ENCODE results near the gene PRTFDC1. TPM values are rescaled to one million over a fixed set of nuclear protein-coding genes. Genes with fewer than 3 reads are reported as not detected.

The PRTFDC1 gene
- total RNA-seq, 1 experiment from 2014 or later, result 15.8 TPM

DNA sequence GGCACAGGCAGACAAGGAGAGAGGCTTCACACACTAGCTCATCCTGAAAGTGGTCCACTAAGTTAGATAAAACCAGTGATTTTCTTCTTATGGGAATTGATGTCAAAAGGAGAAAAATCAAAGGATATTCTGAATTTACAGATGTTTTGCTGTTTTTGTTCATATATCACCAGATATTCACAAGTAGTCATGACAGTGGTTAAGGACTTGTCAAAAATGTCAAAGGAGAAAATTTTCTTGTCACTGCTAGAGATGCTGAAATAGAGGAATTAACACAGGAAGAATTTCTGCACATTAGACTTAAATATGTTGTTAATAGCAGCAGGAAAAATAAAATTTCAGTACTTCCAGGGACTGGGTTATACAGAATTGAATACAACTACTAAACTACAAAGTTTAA lies 78.3 kb downstream of the PRTFDC1 start:
- Histone ChIP-seq H3K4me3 (no peak overlapping the region), H3K4me2 (no peak overlapping the region), H2AFZ (no peak overlapping the region), H4K20me1 (ENCODE audit: insufficient read depth) (no peaks in the 10 kb centered on the region), H3K79me2 (ENCODE audit: low read depth) (no peaks in the 10 kb centered on the region), H3K27ac (no peak overlapping the region), H3F3A (ENCODE audit: insufficient read depth, low read depth) (peaks cover 11% of the 10 kb centered on the region), H3K9me3 (ENCODE audit: insufficient read depth, low read depth) (peaks cover 4% of the 10 kb centered on the region; the same call in 1 of the 2 replicates), H3K9me2 (ENCODE audit: insufficient read depth) (no peaks in the 10 kb centered on the region), H3K27me3 (ENCODE audit: insufficient read depth, low read depth) (no peaks in the 10 kb centered on the region), H3K36me3 (ENCODE audit: low read depth) (no peaks in the 10 kb centered on the region), H3K4me1 (replicated peaks; ENCODE audit: insufficient read depth) (peaks cover 17% of the 10 kb centered on the region)
- intact Hi-C loops (cut with micrococcal nuclease; ENCODE audit: unreplicated experiment), result no loop called here
- CTCF ChIA-PET, result no interaction called here
- DNase-seq, result no peak
- POLR2A ChIA-PET (ENCODE audit: unreplicated experiment), result interaction anchor here (0.6 kb wide), 1 partner anchor 24 kb away, joined by 4 read pairs; no protein-coding TSS in a partner anchor
- BruUV-seq (replicated peaks), result no TSS peak
- TF ChIP-seq, protein P1, sequence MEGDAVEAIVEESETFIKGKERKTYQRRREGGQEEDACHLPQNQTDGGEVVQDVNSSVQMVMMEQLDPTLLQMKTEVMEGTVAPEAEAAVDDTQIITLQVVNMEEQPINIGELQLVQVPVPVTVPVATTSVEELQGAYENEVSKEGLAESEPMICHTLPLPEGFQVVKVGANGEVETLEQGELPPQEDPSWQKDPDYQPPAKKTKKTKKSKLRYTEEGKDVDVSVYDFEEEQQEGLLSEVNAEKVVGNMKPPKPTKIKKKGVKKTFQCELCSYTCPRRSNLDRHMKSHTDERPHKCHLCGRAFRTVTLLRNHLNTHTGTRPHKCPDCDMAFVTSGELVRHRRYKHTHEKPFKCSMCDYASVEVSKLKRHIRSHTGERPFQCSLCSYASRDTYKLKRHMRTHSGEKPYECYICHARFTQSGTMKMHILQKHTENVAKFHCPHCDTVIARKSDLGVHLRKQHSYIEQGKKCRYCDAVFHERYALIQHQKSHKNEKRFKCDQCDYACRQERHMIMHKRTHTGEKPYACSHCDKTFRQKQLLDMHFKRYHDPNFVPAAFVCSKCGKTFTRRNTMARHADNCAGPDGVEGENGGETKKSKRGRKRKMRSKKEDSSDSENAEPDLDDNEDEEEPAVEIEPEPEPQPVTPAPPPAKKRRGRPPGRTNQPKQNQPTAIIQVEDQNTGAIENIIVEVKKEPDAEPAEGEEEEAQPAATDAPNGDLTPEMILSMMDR (conservative IDR thresholded peaks at IDR 0.05), result no peak
- no peak for TF ChIP-seq EZH2 (IDR thresholded peaks at IDR 0.05; ENCODE audit: low read depth)

DNA sequence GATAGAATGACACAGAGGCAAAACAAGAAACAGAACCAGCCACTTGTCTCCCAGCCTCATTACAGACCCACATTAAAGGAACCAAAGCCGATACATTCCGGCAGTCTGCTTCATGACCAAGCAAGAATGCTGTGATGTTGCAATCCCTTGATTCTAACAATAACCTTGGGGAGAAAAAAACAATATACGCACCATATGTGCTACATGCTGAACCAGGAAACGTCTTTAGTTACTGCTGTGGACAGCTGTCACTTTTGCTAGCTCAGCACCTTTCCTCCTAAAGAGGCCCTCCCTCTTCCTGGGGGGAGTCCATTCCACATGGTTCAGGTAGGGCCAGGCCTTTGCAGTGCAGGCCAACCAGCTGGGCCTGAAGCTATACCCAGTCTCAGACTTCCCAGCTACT lies 79.1 kb downstream of the PRTFDC1 start:
- peaks cover 18% of the 10 kb centered on the region for H3K4me1 ChIP-seq (replicated peaks; ENCODE audit: insufficient read depth)
- no TSS peak for BruUV-seq (replicated peaks)
- no peaks in the 10 kb centered on the region for H3K79me2 ChIP-seq (ENCODE audit: low read depth)
- H4K20me1 ChIP-seq (ENCODE audit: insufficient read depth), result no peaks in the 10 kb centered on the region
- intact Hi-C loops (cut with micrococcal nuclease; ENCODE audit: unreplicated experiment), result loop anchor here (2.0 kb wide), 1 partner anchor 16 kb away; no protein-coding TSS in a partner anchor
- no peaks in the 10 kb centered on the region for H3K9me2 ChIP-seq (ENCODE audit: insufficient read depth)
- ChIA-PET POLR2A (ENCODE audit: unreplicated experiment) (interaction anchor here (0.6 kb wide), 1 partner anchor 24 kb away, joined by 4 read pairs; no protein-coding TSS in a partner anchor), CTCF (no interaction called here)
- TF ChIP-seq, protein P1 (conservative IDR thresholded peaks at IDR 0.05), result no peak
- TF ChIP-seq EZH2 (IDR thresholded peaks at IDR 0.05; ENCODE audit: low read depth), result no peak
- no peak overlapping the region for H3K4me3 ChIP-seq
- peaks cover 4% of the 10 kb centered on the region; the same call in 1 of the 2 replicates for H3K9me3 ChIP-seq (ENCODE audit: insufficient read depth, low read depth)
- H3K4me2 ChIP-seq, result peak overlapping the region; percentile 43
- H3F3A ChIP-seq (ENCODE audit: insufficient read depth, low read depth), result peaks cover 11% of the 10 kb centered on the region
- H2AFZ ChIP-seq, result no peak overlapping the region
- peak; percentile 47 to 87 for DNase-seq
- peak overlapping the region; percentile 64 for H3K27ac ChIP-seq
- no peaks in the 10 kb centered on the region for H3K27me3 ChIP-seq (ENCODE audit: insufficient read depth, low read depth)
- no peaks in the 10 kb centered on the region for H3K36me3 ChIP-seq (ENCODE audit: low read depth)

DNA sequence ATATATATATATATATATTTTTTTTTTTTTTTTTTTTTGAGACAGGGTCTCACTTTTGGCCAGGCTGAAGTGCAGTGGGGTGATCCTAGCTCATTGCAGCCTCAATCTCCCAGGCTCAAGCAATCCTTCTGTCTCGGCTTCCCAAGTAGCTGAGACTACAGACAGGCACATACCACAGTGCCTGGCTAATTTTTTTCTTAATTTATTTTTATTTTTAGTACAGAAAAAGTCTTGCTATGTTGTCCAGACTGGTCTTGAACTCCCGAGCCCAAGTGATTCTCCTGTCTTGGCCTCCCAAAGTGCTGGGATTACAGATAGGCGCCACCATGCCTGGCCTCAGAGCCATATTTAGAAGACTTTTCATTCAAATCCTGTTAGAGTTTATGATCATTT lies 79.6 kb downstream of the PRTFDC1 start:
- Histone ChIP-seq H3K9me3 (ENCODE audit: insufficient read depth, low read depth) (peaks cover 4% of the 10 kb centered on the region; the same call in 1 of the 2 replicates), H3K27ac (peak overlapping the region; percentile 64), H3K9me2 (ENCODE audit: insufficient read depth) (no peaks in the 10 kb centered on the region), H3K27me3 (ENCODE audit: insufficient read depth, low read depth) (no peaks in the 10 kb centered on the region), H3K4me1 (replicated peaks; ENCODE audit: insufficient read depth) (peaks cover 18% of the 10 kb centered on the region), H2AFZ (no peak overlapping the region), H3K36me3 (ENCODE audit: low read depth) (no peaks in the 10 kb centered on the region), H3K4me3 (no peak overlapping the region), H3K79me2 (ENCODE audit: low read depth) (no peaks in the 10 kb centered on the region), H3F3A (ENCODE audit: insufficient read depth, low read depth) (peaks cover 11% of the 10 kb centered on the region), H4K20me1 (ENCODE audit: insufficient read depth) (no peaks in the 10 kb centered on the region), H3K4me2 (peak overlapping the region; percentile 43)
- no peak for DNase-seq
- no peak for TF ChIP-seq EZH2 (IDR thresholded peaks at IDR 0.05; ENCODE audit: low read depth)
- BruUV-seq (replicated peaks), result no TSS peak
- ChIA-PET CTCF (no interaction called here), POLR2A (ENCODE audit: unreplicated experiment) (no interaction called here)
- intact Hi-C loops (cut with micrococcal nuclease; ENCODE audit: unreplicated experiment), result loop anchor here (2.0 kb wide), 1 partner anchor 16 kb away; no protein-coding TSS in a partner anchor
